ENCODE measurements around the gene CCNL1. TPM values are rescaled to one million over a fixed set of nuclear protein-coding genes. Genes with fewer than 3 reads are reported as not detected.

CCNL1 gene
- total and polyA plus RNA-seq, 2 of the 8 experiments (the other 6 are each of a cell fraction or from before 2014, with no cell fraction given) = 64.5 to 68.6 TPM

GRCh38 chr3:157134620-157135191 lies 25.2 kb downstream of the CCNL1 start:
- H2AK5ac ChIP-seq (ENCODE audit: low read depth, low read length) = no peak overlapping the region
- H3K27me3 ChIP-seq (replicated peaks in 1 of 4; ENCODE audit: control insufficient read depth in 3 of 4, extremely low read depth in 1 of 4, insufficient read depth in 3 of 4, low read length in 3 of 4) = no peaks in the 10 kb centered on the region
- H3K36me3 ChIP-seq (ENCODE audit: control insufficient read depth in 2 of 4, insufficient read depth in 4 of 4, low read length in 3 of 4) = no peaks in the 10 kb centered on the region
- H2BK5ac ChIP-seq (ENCODE audit: low read depth, low read length) = no peak overlapping the region
- H3K4me3 ChIP-seq (ENCODE audit: extremely low read depth in 1 of 4, insufficient read depth in 2 of 4, low read depth in 3 of 4, low read length in 4 of 4) = no peak overlapping the region
- no peak overlapping the region for H4K5ac ChIP-seq (ENCODE audit: insufficient read length, low read depth, low read length)
- H3K9ac ChIP-seq (replicated peaks in 1 of 4; ENCODE audit: extremely low read depth in 1 of 4, low read depth in 3 of 4, low read length in 3 of 4) = no peak overlapping the region
- H3K23me2 ChIP-seq (ENCODE audit: low read depth, low read length) = no peaks in the 10 kb centered on the region; the same call in 1 of the 2 replicates
- H3K27ac ChIP-seq (ENCODE audit: low read depth, low read length) = no peak overlapping the region
- H3K56ac ChIP-seq (replicated peaks; ENCODE audit: insufficient read length, low read depth, low read length) = no peak overlapping the region
- no peaks in the 10 kb centered on the region for H3K79me1 ChIP-seq (ENCODE audit: low read depth, low read length)
- no peak overlapping the region for H2BK12ac ChIP-seq (ENCODE audit: low read depth, low read length)
- no peaks in the 10 kb centered on the region for H3K9me3 ChIP-seq (ENCODE audit: insufficient read depth in 2 of 2, low read depth in 1 of 2, low read length in 1 of 2)
- H2BK120ac ChIP-seq (replicated peaks; ENCODE audit: low read depth, low read length) = no peak overlapping the region
- FAIRE-seq (no peak), DNase-seq (ENCODE audit: low read depth in 1 of 2, low spot score in 2 of 2) (no peak)
- no peak overlapping the region for H3K18ac ChIP-seq (ENCODE audit: extremely low read depth, low read length)
- no peak overlapping the region for H3K4ac ChIP-seq (replicated peaks; ENCODE audit: insufficient read length, low read depth, low read length)
- no peak overlapping the region for H3K23ac ChIP-seq (ENCODE audit: insufficient read length)
- H4K91ac ChIP-seq (replicated peaks; ENCODE audit: insufficient read length, low read length) = no peak overlapping the region
- H3K79me2 ChIP-seq (ENCODE audit: control insufficient read depth in 1 of 2, insufficient read depth in 2 of 2, low read length in 2 of 2) = no peaks in the 10 kb centered on the region
- WGBS, 2 experiments (ENCODE audit: extremely low coverage in 1 of 2, insufficient coverage in 1 of 2, insufficient read length in 1 of 2, insufficient replicate concordance in 2 of 2, low coverage in 1 of 2, low lambda C conversion rate in 2 of 2, missing lambda C conversion rate in 1 of 2) = 83% methylated on average over 1 of the region's 1 CpG; no CpG with 5 or more reads in 1 of the 2 experiments
- no peak overlapping the region for H2AFZ ChIP-seq (ENCODE audit: low read length)
- H4K20me1 ChIP-seq (replicated peaks in 1 of 2; ENCODE audit: control insufficient read depth in 1 of 2, insufficient read depth in 2 of 2, low read length in 2 of 2) = no peaks in the 10 kb centered on the region
- ChIA-PET CTCF (ENCODE audit: partially characterized antibody) (interaction anchor here (1.1 to 36.5 kb wide), 4 partner anchors 32 to 983 kb away, joined by 3 to 1014 read pairs (median 4); partner anchors contain the start of gene TIPARP), POLR2A (ENCODE audit: partially characterized antibody) (no interaction called here)
- H3K14ac ChIP-seq (ENCODE audit: insufficient read length) = no peak overlapping the region
- no peak overlapping the region for H2BK15ac ChIP-seq (ENCODE audit: low read length)
- no peak overlapping the region for H4K8ac ChIP-seq (ENCODE audit: extremely low read depth, insufficient read depth, low read length)
- H3K4me2 ChIP-seq (ENCODE audit: insufficient read depth in 1 of 2, low read depth in 2 of 2, low read length in 2 of 2) = no peak overlapping the region
- H2BK20ac ChIP-seq (ENCODE audit: low read length) = no peak overlapping the region
- peaks cover 5 to 8% (median 6%) of the 10 kb centered on the region in 4 experiments; a peak in 6 of 7 replicates for H3K4me1 ChIP-seq (replicated peaks in 1 of 4; ENCODE audit: control insufficient read depth in 3 of 4, insufficient read depth in 4 of 4, low read length in 3 of 4)
- TF ChIP-seq GABPA (IDR thresholded peaks at IDR 0.05; ENCODE audit: borderline replicate concordance, insufficient read depth, low read length) = no peak
- no peak for TF ChIP-seq EGR1 (IDR thresholded peaks at IDR 0.05; ENCODE audit: borderline replicate concordance, low read depth, low read length)
- TF ChIP-seq, protein P1, sequence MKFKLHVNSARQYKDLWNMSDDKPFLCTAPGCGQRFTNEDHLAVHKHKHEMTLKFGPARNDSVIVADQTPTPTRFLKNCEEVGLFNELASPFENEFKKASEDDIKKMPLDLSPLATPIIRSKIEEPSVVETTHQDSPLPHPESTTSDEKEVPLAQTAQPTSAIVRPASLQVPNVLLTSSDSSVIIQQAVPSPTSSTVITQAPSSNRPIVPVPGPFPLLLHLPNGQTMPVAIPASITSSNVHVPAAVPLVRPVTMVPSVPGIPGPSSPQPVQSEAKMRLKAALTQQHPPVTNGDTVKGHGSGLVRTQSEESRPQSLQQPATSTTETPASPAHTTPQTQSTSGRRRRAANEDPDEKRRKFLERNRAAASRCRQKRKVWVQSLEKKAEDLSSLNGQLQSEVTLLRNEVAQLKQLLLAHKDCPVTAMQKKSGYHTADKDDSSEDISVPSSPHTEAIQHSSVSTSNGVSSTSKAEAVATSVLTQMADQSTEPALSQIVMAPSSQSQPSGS (IDR thresholded peaks at IDR 0.05; ENCODE audit: low read length) = no peak
- no peak for TF ChIP-seq ASH2L (IDR thresholded peaks at IDR 0.05; ENCODE audit: low read length)
- no peak for TF ChIP-seq MAFK (IDR thresholded peaks at IDR 0.05; ENCODE audit: low read depth, low read length)
- no peak for TF ChIP-seq KDM1A (IDR thresholded peaks at IDR 0.05; ENCODE audit: borderline replicate concordance, low read length)
- TF ChIP-seq POU5F1 (IDR thresholded peaks at IDR 0.05; ENCODE audit: low read depth, low read length) = no peak
- no peak for TF ChIP-seq SRF (IDR thresholded peaks at IDR 0.05; ENCODE audit: low read depth, low read length)
- TF ChIP-seq CBX8 (IDR thresholded peaks at IDR 0.05; ENCODE audit: borderline replicate concordance, low read depth, low read length) = no peak
- TF ChIP-seq SIN3A (conservative IDR thresholded peaks at IDR 0.05 in 1 of 2, IDR thresholded peaks at IDR 0.05 in 1 of 2; ENCODE audit: low read depth in 1 of 2, low read length in 2 of 2) = no peak
- no peak for TF ChIP-seq GTF2F1 (IDR thresholded peaks at IDR 0.05; ENCODE audit: borderline replicate concordance, low read depth, low read length)
- no peak for TF ChIP-seq BACH1 (IDR thresholded peaks at IDR 0.05; ENCODE audit: low read length)
